Uterus (tissue), 4 donors: ENCODE results near the gene CDC42EP2. TPM values are rescaled to one million over a fixed set of nuclear protein-coding genes. Genes with fewer than 3 reads are reported as not detected.

Source experiments
- DNase-seq, 2 donors: peaks; one replicate each; pipeline ENCODE4 v3.0.0-alpha.2; 2019 to 2020
- H3K27ac ChIP-seq, 2 donors: fragments of 200-600 bp; sonication (generic); 1 replicate in 1 of 2; 2 replicates in 1 of 2; pipeline ENCODE4 v1.5.1; 2016 to 2018
- H3K27me3 ChIP-seq, 2 donors: fragments of 200-600 bp; sonication (generic); one replicate each; pipeline ENCODE4 v1.5.1; 2018 to 2019; ENCODE audit warnings: control low read depth in 1 of 2
- H3K36me3 ChIP-seq, 2 donors: fragments of 200-600 bp; sonication (generic); one replicate each; pipeline ENCODE4 v1.5.1; 2019; ENCODE audit warnings: control low read depth in 1 of 2
- H3K4me1 ChIP-seq, 2 donors: fragments of 200-600 bp; sonication (generic); one replicate each; pipeline ENCODE4 v1.5.1; 2018 to 2019; ENCODE audit warnings: control low read depth in 1 of 2
- H3K4me3 ChIP-seq, 2 donors: fragments of 200-600 bp; sonication (generic); 1 replicate in 1 of 2; 2 replicates in 1 of 2; pipeline ENCODE4 v1.5.1; 2018 to 2019; ENCODE audit warnings: mild to moderate bottlenecking in 1 of 2
- H3K9me3 ChIP-seq, 2 donors: fragments of 200-600 bp; sonication (generic); one replicate each; pipeline ENCODE4 v1.5.1; 2019; ENCODE audit warnings: control low read depth in 1 of 2
- POLR2A ChIP-seq, 2 donors: fragments of 450-650 bp; IDR thresholded peaks; one replicate each; pipeline ENCODE4 v1.6.1; 2016; ENCODE audit warnings: antibody characterized with exemption in 2 of 2, mild to moderate bottlenecking in 1 of 2, moderate library complexity in 1 of 2
- intact Hi-C: fragments of 100-400 bp; cut with DNase I; formaldehyde crosslinking; loops from one replicate; pipeline ENCODE4 v1.15.1; 2023; ENCODE audit warnings: low total_unique reads
- total RNA-seq, 4 donors: library from RNA; depleted of rRNA in 3 of 4; stranded (reverse); fragments of >200 nt in 3 of 4; gene quantifications; one replicate each; pipeline versions ENCODE4 v1.1.0 to v1.2.4, GENCODE V29; 2014 to 2023
- TF ChIP-seq, protein P1 (sequence below), 4 experiments: fragments of 200-600 bp in 2 of 4; fragments of 450-650 bp in 2 of 4; sonication (generic) in 2 of 4; IDR thresholded peaks; one replicate each; pipeline ENCODE4 v1.5.1; 2016 to 2019; ENCODE audit warnings: antibody characterized with exemption in 4 of 4, mild to moderate bottlenecking in 2 of 4, moderate library complexity in 1 of 4
- donor health status: DM: yes; HTN: yes; CAD: no.

Gene CDC42EP2
- total RNA-seq, 4 donors from 2014 or later, result 9.7 to 65.3 (median 33.2) TPM

DNA sequence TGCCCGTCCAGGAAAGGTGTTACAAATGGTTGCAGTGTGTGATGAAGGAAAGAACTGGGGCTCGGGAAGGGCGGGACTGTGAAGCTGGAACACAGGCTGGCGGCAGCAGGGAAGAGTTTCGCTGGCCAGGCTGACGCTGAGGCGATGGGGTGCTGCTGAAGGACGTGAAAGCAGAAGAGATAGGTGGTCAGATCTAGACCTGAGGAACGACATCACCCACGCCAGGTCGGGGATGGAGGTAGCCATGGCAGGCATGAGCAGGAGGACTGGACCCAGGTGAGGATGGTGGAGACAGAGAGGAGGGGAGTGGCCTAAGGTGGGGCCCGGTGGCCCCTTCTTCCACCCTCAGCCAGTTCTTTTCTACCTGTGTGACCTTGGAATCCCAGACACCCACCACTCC, 9.1 kb downstream of the CDC42EP2 start:
- H3K4me3 ChIP-seq, result no peak overlapping the region
- H3K36me3 ChIP-seq, result no peaks in the 10 kb centered on the region
- DNase-seq, result no peak
- TF ChIP-seq, protein P1, sequence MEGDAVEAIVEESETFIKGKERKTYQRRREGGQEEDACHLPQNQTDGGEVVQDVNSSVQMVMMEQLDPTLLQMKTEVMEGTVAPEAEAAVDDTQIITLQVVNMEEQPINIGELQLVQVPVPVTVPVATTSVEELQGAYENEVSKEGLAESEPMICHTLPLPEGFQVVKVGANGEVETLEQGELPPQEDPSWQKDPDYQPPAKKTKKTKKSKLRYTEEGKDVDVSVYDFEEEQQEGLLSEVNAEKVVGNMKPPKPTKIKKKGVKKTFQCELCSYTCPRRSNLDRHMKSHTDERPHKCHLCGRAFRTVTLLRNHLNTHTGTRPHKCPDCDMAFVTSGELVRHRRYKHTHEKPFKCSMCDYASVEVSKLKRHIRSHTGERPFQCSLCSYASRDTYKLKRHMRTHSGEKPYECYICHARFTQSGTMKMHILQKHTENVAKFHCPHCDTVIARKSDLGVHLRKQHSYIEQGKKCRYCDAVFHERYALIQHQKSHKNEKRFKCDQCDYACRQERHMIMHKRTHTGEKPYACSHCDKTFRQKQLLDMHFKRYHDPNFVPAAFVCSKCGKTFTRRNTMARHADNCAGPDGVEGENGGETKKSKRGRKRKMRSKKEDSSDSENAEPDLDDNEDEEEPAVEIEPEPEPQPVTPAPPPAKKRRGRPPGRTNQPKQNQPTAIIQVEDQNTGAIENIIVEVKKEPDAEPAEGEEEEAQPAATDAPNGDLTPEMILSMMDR (IDR thresholded peaks at IDR 0.05), result no peak
- TF ChIP-seq POLR2A (IDR thresholded peaks at IDR 0.05), result no peak
- H3K9me3 ChIP-seq, result no peaks in the 10 kb centered on the region
- H3K4me1 ChIP-seq, result peaks cover 0 to 8% of the 10 kb centered on the region in 2 donors
- H3K27ac ChIP-seq, result no peak overlapping the region
- H3K27me3 ChIP-seq, result no peaks in the 10 kb centered on the region
- intact Hi-C loops, result no loop called here

DNA sequence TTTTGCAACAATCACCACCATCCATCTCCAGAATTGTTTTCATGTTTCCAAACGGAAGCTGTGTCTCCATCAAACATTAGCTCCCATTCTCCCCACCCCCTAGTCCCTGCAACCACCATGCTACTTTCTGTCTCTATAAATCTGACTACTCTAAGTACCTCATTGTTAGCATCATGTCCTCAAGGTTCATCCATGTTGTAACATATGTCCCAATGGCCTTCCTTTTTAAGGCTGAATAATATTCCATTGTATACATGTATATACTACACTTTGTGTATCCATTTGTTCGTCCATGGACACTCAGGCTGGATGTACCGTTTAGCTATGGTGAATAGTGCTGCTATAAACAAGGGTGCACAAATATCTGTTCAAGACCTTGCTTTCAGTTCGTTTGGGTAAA, 10.8 kb downstream of the CDC42EP2 start:
- TF ChIP-seq, protein P1 (IDR thresholded peaks at IDR 0.05), result no peak
- TF ChIP-seq POLR2A (IDR thresholded peaks at IDR 0.05), result no peak
- H3K9me3 ChIP-seq, result no peaks in the 10 kb centered on the region
- peaks cover 0 to 8% of the 10 kb centered on the region in 2 donors for H3K4me1 ChIP-seq
- H3K27ac ChIP-seq, result no peak overlapping the region
- no peak for DNase-seq
- no peaks in the 10 kb centered on the region for H3K36me3 ChIP-seq
- H3K4me3 ChIP-seq, result no peak overlapping the region
- no peaks in the 10 kb centered on the region for H3K27me3 ChIP-seq
- intact Hi-C loops, result no loop called here

DNA sequence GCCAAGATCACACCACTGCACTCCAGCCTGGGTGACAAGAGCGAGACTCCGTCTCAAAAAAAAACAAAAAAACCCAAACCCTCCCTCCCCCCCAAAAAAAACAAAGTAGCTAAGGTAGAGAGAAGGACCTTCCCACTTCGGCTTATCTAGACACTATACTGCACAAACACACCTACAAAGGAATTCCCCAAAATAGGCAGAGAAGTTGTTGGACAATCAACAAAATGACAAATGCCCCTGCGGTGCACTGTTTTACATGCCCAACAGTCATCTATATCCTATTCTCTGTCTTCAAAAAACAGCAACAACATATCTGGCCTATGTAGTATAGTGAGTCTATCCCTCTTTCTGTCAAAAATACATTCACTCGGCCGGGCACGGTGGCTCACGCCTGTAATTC, 12.4 kb downstream of the CDC42EP2 start:
- H3K4me1 ChIP-seq, result no peaks in the 10 kb centered on the region
- no peaks in the 10 kb centered on the region for H3K9me3 ChIP-seq
- intact Hi-C loops, result no loop called here
- TF ChIP-seq, protein P1 (IDR thresholded peaks at IDR 0.05), result no peak
- no peak for TF ChIP-seq POLR2A (IDR thresholded peaks at IDR 0.05)
- no peaks in the 10 kb centered on the region for H3K27me3 ChIP-seq
- DNase-seq, result no peak
- H3K36me3 ChIP-seq, result no peaks in the 10 kb centered on the region
- no peak overlapping the region for H3K4me3 ChIP-seq
- no peak overlapping the region for H3K27ac ChIP-seq

DNA sequence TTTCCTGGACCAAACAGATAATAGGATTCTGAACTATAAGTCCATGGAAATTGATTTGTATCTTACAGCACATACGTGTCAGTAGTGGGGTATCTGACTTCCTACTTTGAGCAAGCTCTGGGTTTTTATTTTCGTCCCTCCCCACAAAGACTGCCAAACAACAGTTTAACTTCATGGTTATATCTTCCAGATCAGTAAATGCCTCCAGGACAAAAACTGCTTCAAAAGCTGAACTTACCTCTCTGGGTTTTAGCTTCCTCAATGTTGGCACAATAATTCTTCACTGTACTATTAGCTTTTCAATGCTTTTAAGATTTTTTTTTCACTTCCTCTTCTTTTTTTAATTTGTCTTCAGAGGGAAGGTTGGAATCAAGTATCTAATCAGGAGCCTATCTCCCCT, 14.8 kb downstream of the CDC42EP2 start:
- no peaks in the 10 kb centered on the region for H3K4me1 ChIP-seq
- H3K9me3 ChIP-seq, result no peaks in the 10 kb centered on the region
- intact Hi-C loops, result no loop called here
- peak overlapping the region in 1 of 2 donors; percentile 34 for H3K27ac ChIP-seq
- no peak for DNase-seq
- no peaks in the 10 kb centered on the region for H3K27me3 ChIP-seq
- TF ChIP-seq, protein P1 (IDR thresholded peaks at IDR 0.05), result no peak
- TF ChIP-seq POLR2A (IDR thresholded peaks at IDR 0.05), result no peak
- no peaks in the 10 kb centered on the region for H3K36me3 ChIP-seq
- H3K4me3 ChIP-seq, result no peak overlapping the region

DNA sequence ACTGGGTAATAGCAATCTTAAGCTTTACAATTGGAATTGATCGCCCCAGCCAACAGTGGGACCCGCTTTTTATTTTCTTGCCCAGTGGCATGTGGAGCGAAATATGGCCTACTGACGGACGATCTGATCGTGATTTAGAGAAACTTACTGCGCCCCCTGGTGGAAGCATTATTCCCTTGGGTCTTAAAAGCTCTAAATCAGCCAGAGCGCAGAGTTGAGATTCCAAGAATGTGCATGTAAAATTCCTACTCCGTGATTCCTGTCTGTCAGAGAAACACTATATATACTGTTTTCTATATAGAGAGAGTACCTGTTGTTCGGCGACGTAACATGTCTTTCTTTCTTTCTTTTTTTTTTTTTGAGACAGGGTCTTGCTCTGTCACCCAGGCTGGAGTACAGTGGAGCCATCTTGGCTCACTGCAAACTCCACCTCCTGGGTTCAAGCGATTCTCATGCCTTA, 15.3 kb downstream of the CDC42EP2 start:
- TF ChIP-seq, protein P1 (IDR thresholded peaks at IDR 0.05), result peak; percentile 77 to 87 (median 82)
- no peak for TF ChIP-seq POLR2A (IDR thresholded peaks at IDR 0.05)
- H3K4me3 ChIP-seq, result no peak overlapping the region
- H3K4me1 ChIP-seq, result peaks cover 0 to 1% of the 10 kb centered on the region in 2 donors
- no peaks in the 10 kb centered on the region for H3K36me3 ChIP-seq
- intact Hi-C loops, result no loop called here
- no peaks in the 10 kb centered on the region for H3K27me3 ChIP-seq
- H3K9me3 ChIP-seq, result no peaks in the 10 kb centered on the region
- peak overlapping the region in 1 of 2 donors; percentile 34 for H3K27ac ChIP-seq
- DNase-seq, result peak; percentile 82 to 96
